SH-SY5Y (cell line): ENCODE measurements around the gene KCNIP4.

ENCODE experiments used
- GATA2 ChIP-seq: IDR thresholded peaks from 2 replicates; pipeline ENCODE4 v1.6.1; 2011; ENCODE audit warnings: mild to moderate bottlenecking, low read depth, low read length
- GATA3 ChIP-seq: IDR thresholded peaks from 2 replicates; pipeline ENCODE4 v1.6.1; 2011; ENCODE audit warnings: low read depth, mild to moderate bottlenecking, low read length, moderate library complexity

DNA sequence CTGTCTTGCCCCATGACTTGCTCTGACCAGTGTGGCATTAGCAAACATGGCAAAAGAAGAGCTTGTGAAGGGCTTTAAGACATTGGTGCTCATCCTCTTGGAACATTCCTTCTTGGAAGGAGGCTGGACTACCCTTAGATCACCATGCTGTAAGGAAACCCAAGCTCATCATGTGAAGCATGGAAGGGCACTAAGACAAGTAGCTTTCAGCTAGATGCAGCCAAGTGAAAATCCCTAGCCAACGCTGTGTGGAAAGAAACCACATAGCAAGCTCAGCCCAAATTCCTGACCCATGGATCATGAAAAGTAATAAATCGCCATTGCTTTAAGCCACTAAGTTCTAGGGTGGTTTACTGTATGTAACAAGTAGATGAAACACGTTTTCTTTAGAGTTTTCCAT is 1260.7 kb downstream of the KCNIP4 start:
- TF ChIP-seq GATA3 (no peak), GATA2 (no peak)
